Gastroesophageal sphincter (tissue), 4 donors: ENCODE data around the gene SKA2. TPM values are rescaled to one million over a fixed set of nuclear protein-coding genes. Genes with fewer than 3 reads are reported as not detected.
"Not testable (repeated sequence)": the region's sequence is repeated elsewhere in the genome, so short reads cannot be mapped to it uniquely, and the experiment has no call there.

Experiments
- ATAC-seq: fragments of 150-250 bp; one replicate; pipeline ENCODE4 v1.9.1; 2016; ENCODE audit warnings: mild to moderate bottlenecking, moderate library complexity
- H3K27ac ChIP-seq, 4 donors: fragments of 200-600 bp; sonication (generic) in 3 of 4; 1 replicate in 3 of 4; 2 replicates in 1 of 4; pipeline ENCODE4 v1.5.1; 2016 to 2019
- H3K27me3 ChIP-seq: fragments of 200-600 bp; sonication (generic); one replicate; pipeline ENCODE4 v1.5.1; 2019
- H3K36me3 ChIP-seq, 2 donors: fragments of 200-600 bp; sonication (generic); one replicate each; pipeline ENCODE4 v1.5.1; 2019; ENCODE audit warnings: control low read depth in 1 of 2
- H3K4me1 ChIP-seq, 3 donors: fragments of 200-600 bp; sonication (generic); 1 replicate in 2 of 3; 2 replicates in 1 of 3; pipeline ENCODE4 v1.5.1; 2016 to 2019; ENCODE audit warnings: control low read depth in 2 of 3
- H3K4me3 ChIP-seq, 2 donors: fragments of 200-600 bp; sonication (generic); one replicate each; pipeline ENCODE4 v1.5.1; 2019; ENCODE audit warnings: mild to moderate bottlenecking in 1 of 2, moderate library complexity in 1 of 2
- H3K9me3 ChIP-seq, 3 donors: fragments of 200-600 bp; sonication (generic); one replicate each; pipeline ENCODE4 v1.5.1; 2017 to 2019; ENCODE audit warnings: control low read depth in 2 of 3
- CTCF ChIP-seq, 4 experiments: fragments of 200-600 bp in 2 of 4; fragments of 450-650 bp in 2 of 4; sonication (generic) in 1 of 4; IDR thresholded peaks; one replicate each; pipeline ENCODE4 v1.5.1; 2017 to 2019; ENCODE audit warnings: antibody characterized with exemption in 4 of 4, mild to moderate bottlenecking in 2 of 4, moderate library complexity in 2 of 4
- EP300 ChIP-seq: sonication (generic); formaldehyde crosslinking; IDR thresholded peaks from one replicate; pipeline ENCODE4 v1.6.1; 2017; ENCODE audit warnings: antibody characterized with exemption, mild to moderate bottlenecking
- POLR2A ChIP-seq, 2 donors: fragments of 450-650 bp; IDR thresholded peaks; one replicate each; pipeline ENCODE4 v1.6.1; 2017; ENCODE audit warnings: antibody characterized with exemption in 2 of 2, mild to moderate bottlenecking in 2 of 2, moderate library complexity in 1 of 2
- POLR2AphosphoS5 ChIP-seq: sonication (generic); formaldehyde crosslinking; IDR thresholded peaks from one replicate; pipeline ENCODE4 v1.6.1; 2017; ENCODE audit warnings: antibody characterized with exemption
- WGBS, 2 donors: methylation state at CpG; one replicate each; pipeline ENCODE4 v1.1.5; 2018; ENCODE audit warnings: low coverage in 1 of 2; 5-methylcytosine and 5-hydroxymethylcytosine counted together
- total RNA-seq, 4 donors: library from RNA; depleted of rRNA; stranded (reverse); fragments of >200 nt; gene quantifications; one replicate each; pipeline ENCODE4 v1.1.0, GENCODE V29; 2016

SKA2 gene
- total RNA-seq, 4 donors from 2014 or later, result 40.8 to 73.0 (median 47.3) TPM

- peaks cover 4 to 38% (median 9%) of the 10 kb centered on the region in 3 donors for H3K4me1 ChIP-seq
- no peak overlapping the region for H3K4me3 ChIP-seq
- no peaks in the 10 kb centered on the region for H3K27me3 ChIP-seq
- WGBS, 2 donors, result 41 to 83% methylated on average over 2 of the region's 2 CpGs
- ATAC-seq, result no peak
- H3K36me3 ChIP-seq, result peaks cover 0 to 3% of the 10 kb centered on the region in 2 donors
- no peaks in the 10 kb centered on the region for H3K9me3 ChIP-seq
- TF ChIP-seq EP300 (no peak), POLR2AphosphoS5 (no peak), POLR2A (IDR thresholded peaks at IDR 0.05) (no peak), CTCF (IDR thresholded peaks at IDR 0.05) (no peak)
- H3K27ac ChIP-seq, result no peak overlapping the region
Measured at GRCh38 chr17:59149051-59149450, 5.9 kb downstream of the SKA2 start.

GRCh38 chr17:59145571-59146096 lies 9.4 kb downstream of the SKA2 start:
- no peak overlapping the region for H3K4me3 ChIP-seq
- 75 to 100% methylated on average over 2 to 3 of the region's 4 CpGs for WGBS, 2 donors
- no peak for ATAC-seq
- TF ChIP-seq POLR2A (IDR thresholded peaks at IDR 0.05) (no peak), CTCF (IDR thresholded peaks at IDR 0.05) (no peak), POLR2AphosphoS5 (no peak)
- peaks cover 0 to 3% of the 10 kb centered on the region in 2 donors for H3K36me3 ChIP-seq
- peaks cover 0 to 4% (median 0%) of the 10 kb centered on the region in 3 donors for H3K4me1 ChIP-seq
- no peaks in the 10 kb centered on the region for H3K9me3 ChIP-seq
- no peaks in the 10 kb centered on the region for H3K27me3 ChIP-seq
- H3K27ac ChIP-seq, result no peak overlapping the region

- Histone ChIP-seq H3K27ac (no peak overlapping the region), H3K4me1 (no peaks in the 10 kb centered on the region), H3K9me3 (no peaks in the 10 kb centered on the region), H3K36me3 (peaks cover 0 to 3% of the 10 kb centered on the region in 2 donors), H3K4me3 (no peak overlapping the region), H3K27me3 (no peaks in the 10 kb centered on the region)
- TF ChIP-seq POLR2A (IDR thresholded peaks at IDR 0.05) (no peak), POLR2AphosphoS5 (no peak), EP300 (no peak), CTCF (IDR thresholded peaks at IDR 0.05) (no peak)
- 100% methylated on average over 1 of the region's 1 CpG for WGBS, 2 donors
- no peak for ATAC-seq
Measured at GRCh38 chr17:59141860-59142259, 13.1 kb downstream of the SKA2 start.

GRCh38 chr17:59139939-59140338 lies 15.0 kb downstream of the SKA2 start:
- Histone ChIP-seq H3K27me3 (no peaks in the 10 kb centered on the region), H3K4me1 (no peaks in the 10 kb centered on the region), H3K27ac (no peak overlapping the region), H3K36me3 (peaks cover 0 to 3% of the 10 kb centered on the region in 2 donors), H3K9me3 (no peaks in the 10 kb centered on the region), H3K4me3 (no peak overlapping the region)
- ATAC-seq, result no peak
- WGBS, 2 donors, result 88 to 91% methylated on average over 4 of the region's 4 CpGs
- TF ChIP-seq POLR2A (IDR thresholded peaks at IDR 0.05) (no peak), CTCF (IDR thresholded peaks at IDR 0.05) (no peak), POLR2AphosphoS5 (no peak), EP300 (no peak)

GRCh38 chr17:59138339-59138738 lies 16.6 kb downstream of the SKA2 start:
- not testable (repeated sequence) for H3K36me3 ChIP-seq, H3K9me3 ChIP-seq, H3K4me1 ChIP-seq, H3K4me3 ChIP-seq, H3K27me3 ChIP-seq, ATAC-seq, H3K27ac ChIP-seq
- 88 to 91% methylated on average over 8 to 9 of the region's 10 CpGs for WGBS, 2 donors
